H1 (cell line): Measurements from ENCODE around the gene RBM47. TPM values are rescaled to one million over a fixed set of nuclear protein-coding genes. Genes with fewer than 3 reads are reported as not detected.

Experiments used
- CBX5 ChIP-seq: fragments of 300-800, 300-1000 bp; sonication (generic); IDR thresholded peaks from 2 replicates; pipeline ENCODE4 v1.7.1; 2016; ENCODE audit warnings: antibody characterized with exemption, low read length, low read depth
- CEBPB ChIP-seq: IDR thresholded peaks from 2 replicates; pipeline ENCODE4 v1.6.1; 2012; ENCODE audit warnings: low read depth, low read length
- CHD7 ChIP-seq: fragments of 300-600 bp; sonication (generic); IDR thresholded peaks from 2 replicates; pipeline ENCODE4 v1.7.1; 2012; ENCODE audit warnings: low read length, moderate library complexity, mild to moderate bottlenecking, inconsistent platforms; ENCODE audit not compliant: insufficient replicate concordance
- HDAC6 ChIP-seq: IDR thresholded peaks from one replicate; pipeline ENCODE4 v1.7.1; 2012; ENCODE audit warnings: low read depth, mild to moderate bottlenecking, inconsistent platforms, low read length, moderate library complexity
- SIX5 ChIP-seq: IDR thresholded peaks from 2 replicates; pipeline ENCODE4 v1.6.1; 2011; ENCODE audit warnings: mild to moderate bottlenecking, low read depth, low read length
- polyA plus RNA-seq, 7 experiments: library from polyadenylated mRNA; depleted of rRNA in 3 of 7; stranded (reverse) in 5 of 7; unstranded in 2 of 7; fragments of >200 nt in 5 of 7; fragments of 200-250 nt in 2 of 7; gene quantifications; 1 replicate in 5 of 7; 2 replicates in 1 of 7; 4 replicates in 1 of 7; pipeline versions ENCODE4 v1.2.1 to v1.2.3, GENCODE V29; 2011 to 2013; ENCODE audit warnings: missing spikeins in 2 of 7, mixed read lengths in 2 of 7
- total RNA-seq: library from RNA; stranded (reverse); fragmentation: NEBNext Ultra II Directional; extraction: Animal tissue kit (Norgen Biotek cat#: 25700); gene quantifications from 2 replicates; pipeline ENCODE4 v1.2.1, GENCODE V29; 2021

The RBM47 gene
- total and polyA plus RNA-seq, 2 of the 8 experiments (the other 6 are each of a cell fraction or from before 2014, with no cell fraction given), result 42.8 to 78.9 TPM

- no peak for TF ChIP-seq CHD7
- no peak for TF ChIP-seq SIX5
- TF ChIP-seq CEBPB, result no peak
- no peak for TF ChIP-seq HDAC6
- no peak for TF ChIP-seq CBX5
Measured at GRCh38 chr4:40592034-40592433, 37.6 kb downstream of the RBM47 start (continued).
